GM12865 (cell line): ENCODE measurements around the gene FAM241B.

ENCODE experiments used
- DNase-seq: peaks from one replicate; pipeline ENCODE4 v3.0.0; 2010; ENCODE audit warnings: low read depth
- H3K4me3 ChIP-seq: 2 replicates; pipeline ENCODE4 v1.5.1; 2011; ENCODE audit warnings: mild to moderate bottlenecking, low read depth, low read length, control low read depth
- TF ChIP-seq, protein P1 (sequence below): IDR thresholded peaks from 2 replicates; pipeline ENCODE4 v1.5.1; 2011; ENCODE audit warnings: low read length, control low read depth, low read depth, inconsistent platforms; ENCODE audit not compliant: insufficient read depth; ENCODE audit errors: missing control alignments

The FAM241B gene

DNA sequence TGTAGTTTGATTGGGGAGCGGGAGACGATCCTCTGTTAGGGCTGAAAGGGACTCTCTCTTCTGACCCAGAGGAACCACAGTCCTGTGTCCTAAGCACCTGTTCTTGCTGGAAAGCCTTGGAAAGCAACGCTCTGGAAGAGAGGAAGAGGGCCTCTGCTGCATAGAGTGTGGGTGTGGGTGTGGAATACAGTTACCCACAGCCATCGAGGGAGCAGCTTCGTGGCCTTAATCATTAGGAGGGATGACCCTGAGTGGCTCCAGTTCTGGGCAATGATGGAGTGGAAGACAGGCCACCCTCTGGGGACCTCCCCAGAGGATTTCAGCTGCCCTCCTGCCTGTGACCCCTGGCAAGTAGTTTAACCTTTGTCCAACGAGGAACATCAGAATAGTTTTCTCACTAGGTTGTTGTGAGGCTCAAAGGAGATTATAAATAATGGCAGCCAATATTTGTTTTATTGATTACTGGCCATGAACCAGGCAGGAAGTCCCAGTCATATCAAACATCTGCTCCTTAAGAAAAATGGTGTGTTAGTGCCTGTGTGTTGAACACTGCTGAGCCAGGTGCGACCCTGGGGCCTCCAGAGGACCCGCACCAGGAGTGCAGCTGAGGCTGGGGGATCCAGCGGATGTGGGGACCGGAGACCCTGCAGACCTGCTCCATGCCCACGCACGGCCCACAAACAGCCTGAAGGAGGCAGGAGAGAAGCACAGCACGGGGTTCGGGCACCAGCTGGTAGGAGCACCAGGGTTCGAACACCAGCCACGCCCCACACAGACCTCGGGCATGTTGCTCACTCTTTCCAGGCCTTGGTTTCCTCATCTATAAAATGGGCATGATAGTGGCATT, 35.6 kb downstream of the FAM241B start:
- TF ChIP-seq, protein P1, sequence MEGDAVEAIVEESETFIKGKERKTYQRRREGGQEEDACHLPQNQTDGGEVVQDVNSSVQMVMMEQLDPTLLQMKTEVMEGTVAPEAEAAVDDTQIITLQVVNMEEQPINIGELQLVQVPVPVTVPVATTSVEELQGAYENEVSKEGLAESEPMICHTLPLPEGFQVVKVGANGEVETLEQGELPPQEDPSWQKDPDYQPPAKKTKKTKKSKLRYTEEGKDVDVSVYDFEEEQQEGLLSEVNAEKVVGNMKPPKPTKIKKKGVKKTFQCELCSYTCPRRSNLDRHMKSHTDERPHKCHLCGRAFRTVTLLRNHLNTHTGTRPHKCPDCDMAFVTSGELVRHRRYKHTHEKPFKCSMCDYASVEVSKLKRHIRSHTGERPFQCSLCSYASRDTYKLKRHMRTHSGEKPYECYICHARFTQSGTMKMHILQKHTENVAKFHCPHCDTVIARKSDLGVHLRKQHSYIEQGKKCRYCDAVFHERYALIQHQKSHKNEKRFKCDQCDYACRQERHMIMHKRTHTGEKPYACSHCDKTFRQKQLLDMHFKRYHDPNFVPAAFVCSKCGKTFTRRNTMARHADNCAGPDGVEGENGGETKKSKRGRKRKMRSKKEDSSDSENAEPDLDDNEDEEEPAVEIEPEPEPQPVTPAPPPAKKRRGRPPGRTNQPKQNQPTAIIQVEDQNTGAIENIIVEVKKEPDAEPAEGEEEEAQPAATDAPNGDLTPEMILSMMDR, result no peak
- no peak for DNase-seq
- H3K4me3 ChIP-seq, result no peak overlapping the region

DNA sequence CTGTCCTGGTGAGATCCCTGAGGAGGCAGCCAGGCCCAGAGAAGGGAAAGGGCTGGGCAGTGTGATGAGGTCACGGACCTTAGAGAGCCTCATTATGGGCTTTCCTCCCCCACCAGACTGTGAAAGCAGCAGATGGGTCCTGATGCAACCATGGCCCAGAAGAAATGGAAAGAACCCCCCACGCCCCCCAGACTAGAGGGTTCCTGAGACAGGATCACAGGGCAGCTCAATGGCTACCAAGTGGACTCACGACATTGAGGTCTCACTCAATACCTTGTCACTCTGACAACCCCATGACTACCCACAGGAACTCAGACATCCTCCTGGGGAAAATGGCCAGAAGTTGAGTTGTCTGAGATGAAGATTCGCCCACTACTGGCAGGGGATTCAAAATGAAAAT, 36.7 kb downstream of the FAM241B start:
- DNase-seq, result no peak
- no peak overlapping the region for H3K4me3 ChIP-seq
- TF ChIP-seq, protein P1, result no peak

GRCh38 chr10:69668721-69669120, 38.7 kb downstream of the FAM241B start:
- no peak for DNase-seq
- H3K4me3 ChIP-seq, result no peak overlapping the region
- TF ChIP-seq, protein P1, result no peak

- TF ChIP-seq, protein P1, result no peak
- no peak overlapping the region for H3K4me3 ChIP-seq
- DNase-seq, result no peak
These were observed 39.4 kb downstream of the FAM241B start for GRCh38 chr10:69669409-69669808.

DNA sequence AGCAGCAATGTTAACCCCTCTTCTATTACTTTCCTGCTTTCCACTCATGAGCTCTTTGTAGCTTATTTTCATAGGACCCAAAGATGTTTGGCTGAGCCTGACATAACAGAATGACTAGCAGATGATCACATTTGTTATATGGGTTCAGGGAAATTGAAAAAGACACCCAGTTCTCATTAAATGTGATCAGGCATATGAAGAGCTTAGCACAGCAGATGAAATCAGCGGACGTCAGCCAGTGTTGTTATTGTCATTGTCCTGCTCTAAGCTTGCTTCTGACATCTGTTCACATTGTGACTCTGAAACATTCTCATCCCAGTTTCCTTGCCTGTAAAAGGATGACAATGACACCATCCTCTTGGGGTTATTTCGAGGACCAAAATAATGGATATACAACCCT, 43.5 kb downstream of the FAM241B start:
- no peak overlapping the region for H3K4me3 ChIP-seq
- DNase-seq, result no peak
- TF ChIP-seq, protein P1, result no peak

GRCh38 chr10:69674786-69675185, 44.7 kb downstream of the FAM241B start:
- TF ChIP-seq, protein P1, result no peak
- no peak for DNase-seq
- no peak overlapping the region for H3K4me3 ChIP-seq

- no peak overlapping the region for H3K4me3 ChIP-seq
- TF ChIP-seq, protein P1, result no peak
- no peak for DNase-seq
These were observed 46.3 kb downstream of the FAM241B start for GRCh38 chr10:69676301-69676700.
